Cardiac muscle cell (in vitro differentiated cells and primary cell): ENCODE results near the gene PRICKLE2. TPM values are rescaled to one million over a fixed set of nuclear protein-coding genes. Genes with fewer than 3 reads are reported as not detected.

Source experiments
- DNase-seq, 2 donors: peaks; one replicate each; pipeline versions ENCODE4 v3.0.0 to v3.0.0-alpha.2; 2010 to 2017; ENCODE audit warnings: low read depth in 1 of 2, low spot score in 1 of 2
- H3K27ac ChIP-seq: fragments of 200-600 bp; sonication (generic); 2 replicates; pipeline ENCODE4 v1.5.1; 2016
- H3K27me3 ChIP-seq: fragments of 200-600 bp; sonication (generic); 2 replicates; pipeline ENCODE4 v1.6.0; 2016; ENCODE audit warnings: control low read depth
- H3K36me3 ChIP-seq: fragments of 200-600 bp; sonication (generic); 2 replicates; pipeline ENCODE4 v1.5.1; 2016; ENCODE audit warnings: control low read depth
- H3K4me1 ChIP-seq: fragments of 200-600 bp; sonication (generic); 2 replicates; pipeline ENCODE4 v1.8.1; 2017; ENCODE audit warnings: low read depth, mild to moderate bottlenecking, mixed run types
- H3K4me3 ChIP-seq: fragments of 200-600 bp; sonication (generic); 2 replicates; pipeline ENCODE4 v1.5.1; 2016; ENCODE audit warnings: mild to moderate bottlenecking
- H3K9me3 ChIP-seq: fragments of 200-600 bp; sonication (generic); 2 replicates; pipeline ENCODE4 v1.5.1; 2017; ENCODE audit warnings: low read depth, mild to moderate bottlenecking, control low read depth
- CTCF ChIP-seq: IDR thresholded peaks from 2 replicates; pipeline ENCODE4 v1.5.1; 2012; ENCODE audit warnings: low read depth, mild to moderate bottlenecking, low read length
- polyA plus RNA-seq: library from polyadenylated mRNA; unstranded; fragments of >200 nt; fragmentation: Nextera tagmentation; extraction: Ambion mirVana; gene quantifications from 2 replicates; pipeline ENCODE4 v1.2.1, GENCODE V29; 2016
- total RNA-seq: library from RNA; depleted of rRNA; stranded (reverse); fragments of >200 nt; gene quantifications from 2 replicates; pipeline ENCODE4 v1.2.3, GENCODE V29; 2016

The PRICKLE2 gene
- total and polyA plus RNA-seq, 2 experiments from 2014 or later = 4.3 to 11.7 TPM

GRCh38 chr3:64082411-64082810 is 142.9 kb downstream of the PRICKLE2 start:
- H3K27ac ChIP-seq = no peak overlapping the region
- H3K9me3 ChIP-seq = no peaks in the 10 kb centered on the region
- H3K4me1 ChIP-seq = no peaks in the 10 kb centered on the region
- no peak for TF ChIP-seq CTCF
- H3K4me3 ChIP-seq = no peak overlapping the region
- no peaks in the 10 kb centered on the region for H3K36me3 ChIP-seq
- no peak for DNase-seq
- no peaks in the 10 kb centered on the region for H3K27me3 ChIP-seq

GRCh38 chr3:64081235-64081630 is 144.0 kb downstream of the PRICKLE2 start:
- H3K4me1 ChIP-seq = no peaks in the 10 kb centered on the region
- H3K9me3 ChIP-seq = no peaks in the 10 kb centered on the region
- H3K27me3 ChIP-seq = no peaks in the 10 kb centered on the region
- H3K4me3 ChIP-seq = no peak overlapping the region
- H3K36me3 ChIP-seq = no peaks in the 10 kb centered on the region
- no peak for DNase-seq
- no peak overlapping the region for H3K27ac ChIP-seq
- TF ChIP-seq CTCF = no peak

GRCh38 chr3:64080616-64081234 is 144.5 kb downstream of the PRICKLE2 start:
- TF ChIP-seq CTCF = no peak
- Histone ChIP-seq H3K27me3 (no peaks in the 10 kb centered on the region), H3K4me1 (no peaks in the 10 kb centered on the region), H3K36me3 (no peaks in the 10 kb centered on the region), H3K27ac (no peak overlapping the region), H3K9me3 (no peaks in the 10 kb centered on the region), H3K4me3 (no peak overlapping the region)
- DNase-seq = no peak

GRCh38 chr3:64079369-64080150 is 145.7 kb downstream of the PRICKLE2 start:
- H3K36me3 ChIP-seq = no peaks in the 10 kb centered on the region
- no peaks in the 10 kb centered on the region for H3K27me3 ChIP-seq
- no peak for DNase-seq
- no peak overlapping the region for H3K4me3 ChIP-seq
- no peaks in the 10 kb centered on the region for H3K4me1 ChIP-seq
- H3K27ac ChIP-seq = no peak overlapping the region
- H3K9me3 ChIP-seq = no peaks in the 10 kb centered on the region
- TF ChIP-seq CTCF = no peak

- TF ChIP-seq CTCF = no peak
Measured at GRCh38 chr3:64078966-64079365, 146.3 kb downstream of the PRICKLE2 start.

More at GRCh38 chr3:64078966-64079365, 146.3 kb downstream of the PRICKLE2 start:
- no peaks in the 10 kb centered on the region for H3K36me3 ChIP-seq
- DNase-seq = no peak
- H3K4me3 ChIP-seq = no peak overlapping the region
- no peaks in the 10 kb centered on the region for H3K4me1 ChIP-seq
- H3K27me3 ChIP-seq = no peaks in the 10 kb centered on the region
- H3K27ac ChIP-seq = no peak overlapping the region
- no peaks in the 10 kb centered on the region for H3K9me3 ChIP-seq
